Measurements from ENCODE around the gene MC5R.

Gene MC5R

GRCh38 chr18:13823707-13824395 lies at the start of gene MC5R:
MC5R (plus strand) TSS chr18:13824149; CDS start chr18:13825766, 1,617 bp downstream.
- peak; percentile 68 for DNase-seq (ENCODE audit: low read depth)
- TF ChIP-seq MAX (IDR thresholded peaks at IDR 0.05; ENCODE audit: low read depth, low read length) (no peak), CTCF (IDR thresholded peaks at IDR 0.05; ENCODE audit: low read depth, low read length) (peak; percentile 67), POLR2A (IDR thresholded peaks at IDR 0.05; ENCODE audit: extremely low read depth, insufficient read length) (no peak), MYC (IDR thresholded peaks at IDR 0.05; ENCODE audit: low read depth, low read length) (no peak)
- H3K4me3 ChIP-seq (ENCODE audit: low read depth, low read length), result no peak within 1 kb of the TSS

- no peak for TF ChIP-seq MYC (IDR thresholded peaks at IDR 0.05; ENCODE audit: low read depth, low read length)
- TF ChIP-seq MAX (IDR thresholded peaks at IDR 0.05; ENCODE audit: low read depth, low read length), result no peak
- no peak for TF ChIP-seq POLR2A (IDR thresholded peaks at IDR 0.05; ENCODE audit: extremely low read depth, insufficient read length)
- TF ChIP-seq CTCF (IDR thresholded peaks at IDR 0.05; ENCODE audit: low read depth, low read length), result no peak
- H3K4me3 ChIP-seq (ENCODE audit: low read depth, low read length), result no peak overlapping the region
- DNase-seq (ENCODE audit: low read depth), result no peak
Observed at GRCh38 chr18:13775058-13775457, 48.9 kb upstream of the MC5R start.

DNA sequence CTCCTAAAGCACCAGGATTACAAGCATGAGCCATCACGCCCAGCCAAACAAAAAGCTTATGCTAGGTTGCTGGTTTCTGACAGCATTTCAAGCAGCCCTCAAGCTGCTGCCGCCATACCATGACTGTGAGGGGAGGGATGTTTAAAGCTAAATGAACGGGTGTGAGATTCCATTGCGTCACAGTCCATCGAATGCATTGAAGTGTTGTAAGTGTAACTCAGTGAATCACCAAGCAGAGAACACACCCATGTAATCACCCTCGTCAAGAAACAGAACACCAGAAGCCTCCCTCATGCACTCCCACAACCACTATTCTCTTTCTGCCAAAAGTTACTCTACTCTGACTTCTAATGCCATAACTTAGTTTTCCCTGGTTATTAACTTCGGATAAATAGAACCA lies 32.8 kb upstream of the MC5R start:
- no peak overlapping the region for H3K4me3 ChIP-seq (ENCODE audit: low read depth, low read length)
- no peak for TF ChIP-seq MYC (IDR thresholded peaks at IDR 0.05; ENCODE audit: low read depth, low read length)
- TF ChIP-seq POLR2A (IDR thresholded peaks at IDR 0.05; ENCODE audit: extremely low read depth, insufficient read length), result no peak
- TF ChIP-seq MAX (IDR thresholded peaks at IDR 0.05; ENCODE audit: low read depth, low read length), result no peak
- no peak for TF ChIP-seq CTCF (IDR thresholded peaks at IDR 0.05; ENCODE audit: low read depth, low read length)
- peak; percentile 18 for DNase-seq (ENCODE audit: low read depth)

GRCh38 chr18:13793819-13794218 lies 30.1 kb upstream of the MC5R start:
- H3K4me3 ChIP-seq (ENCODE audit: low read depth, low read length), result no peak overlapping the region
- no peak for DNase-seq (ENCODE audit: low read depth)
- no peak for TF ChIP-seq MAX (IDR thresholded peaks at IDR 0.05; ENCODE audit: low read depth, low read length)
- no peak for TF ChIP-seq POLR2A (IDR thresholded peaks at IDR 0.05; ENCODE audit: extremely low read depth, insufficient read length)
- no peak for TF ChIP-seq CTCF (IDR thresholded peaks at IDR 0.05; ENCODE audit: low read depth, low read length)
- no peak for TF ChIP-seq MYC (IDR thresholded peaks at IDR 0.05; ENCODE audit: low read depth, low read length)

DNA sequence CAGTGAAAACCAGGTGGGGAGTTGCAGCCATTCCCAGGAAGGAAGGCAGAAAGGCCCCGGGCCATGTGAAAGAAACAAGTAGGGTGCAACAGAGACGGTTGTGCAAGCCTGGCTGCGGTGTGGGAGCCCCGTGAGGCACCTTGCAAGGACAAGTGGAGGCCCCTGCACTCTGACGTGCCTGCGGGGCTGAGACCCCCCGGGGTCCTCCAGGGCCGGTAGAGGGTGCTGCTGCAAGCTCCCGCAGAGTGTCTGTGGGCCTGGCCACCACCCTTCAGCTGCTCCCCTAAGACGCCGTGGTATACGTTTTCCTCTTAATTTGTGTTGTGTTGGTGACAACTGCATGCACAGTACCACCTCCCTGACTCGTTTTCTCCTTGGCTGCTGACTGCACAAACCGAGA lies 27.4 kb upstream of the MC5R start:
- no peak for DNase-seq (ENCODE audit: low read depth)
- no peak overlapping the region for H3K4me3 ChIP-seq (ENCODE audit: low read depth, low read length)
- TF ChIP-seq MAX (IDR thresholded peaks at IDR 0.05; ENCODE audit: low read depth, low read length) (no peak), MYC (IDR thresholded peaks at IDR 0.05; ENCODE audit: low read depth, low read length) (no peak), POLR2A (IDR thresholded peaks at IDR 0.05; ENCODE audit: extremely low read depth, insufficient read length) (no peak), CTCF (IDR thresholded peaks at IDR 0.05; ENCODE audit: low read depth, low read length) (no peak)

Measured in NB4 (cell line).